Omental fat pad (tissue), 4 donors: ENCODE results near the gene CFAP43. TPM values are rescaled to one million over a fixed set of nuclear protein-coding genes. Genes with fewer than 3 reads are reported as not detected.

Experiments used
- ATAC-seq: fragments of 150-250 bp; one replicate; pipeline ENCODE4 v1.9.1; 2016; ENCODE audit warnings: mild to moderate bottlenecking, moderate library complexity; ENCODE audit not compliant: low FRiP score
- DNase-seq: peaks from one replicate; pipeline ENCODE4 v3.0.0-alpha.2; 2019; ENCODE audit warnings: low spot score
- CTCF ChIP-seq, 3 donors: fragments of 450-650 bp; IDR thresholded peaks; one replicate each; pipeline ENCODE4 v1.5.1; 2016 to 2017; ENCODE audit warnings: antibody characterized with exemption in 3 of 3, mild to moderate bottlenecking in 3 of 3, moderate library complexity in 2 of 3
- total RNA-seq, 4 donors: library from RNA; depleted of rRNA; stranded (reverse); fragments of >200 nt; gene quantifications; one replicate each; pipeline ENCODE4 v1.1.0, GENCODE V29; 2016

Gene CFAP43
- total RNA-seq, 4 donors from 2014 or later = 0.38 to 0.84 (median 0.60) TPM; not detected in 1

GRCh38 chr10:104142081-104142480 lies 90.1 kb downstream of the CFAP43 start:
- DNase-seq (no peak), ATAC-seq (no peak)
- TF ChIP-seq CTCF (IDR thresholded peaks at IDR 0.05) = no peak

- no peak for ATAC-seq
- no peak for DNase-seq
- no peak for TF ChIP-seq CTCF (IDR thresholded peaks at IDR 0.05)
Measured at GRCh38 chr10:104139221-104139620, 92.9 kb downstream of the CFAP43 start.

DNA sequence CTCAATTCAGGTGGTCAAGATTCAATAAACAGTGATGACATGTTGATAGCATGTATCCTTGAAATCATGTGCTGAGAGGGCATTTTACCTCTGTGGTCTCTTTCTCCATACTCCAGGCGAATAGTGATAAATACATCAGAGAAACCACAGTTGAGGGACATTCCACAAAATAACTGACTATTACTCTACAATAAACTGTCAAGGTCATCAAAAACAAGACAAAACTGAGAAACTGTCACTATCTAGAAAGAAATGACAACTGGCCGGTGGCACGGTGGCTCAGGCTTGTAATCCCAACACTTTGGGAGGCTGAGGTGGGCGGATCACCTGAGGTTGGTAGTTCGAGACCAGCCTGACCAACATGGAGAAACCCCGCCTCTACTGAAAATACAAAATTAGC lies 94.0 kb downstream of the CFAP43 start:
- no peak for DNase-seq
- TF ChIP-seq CTCF (IDR thresholded peaks at IDR 0.05) = no peak
- no peak for ATAC-seq

DNA sequence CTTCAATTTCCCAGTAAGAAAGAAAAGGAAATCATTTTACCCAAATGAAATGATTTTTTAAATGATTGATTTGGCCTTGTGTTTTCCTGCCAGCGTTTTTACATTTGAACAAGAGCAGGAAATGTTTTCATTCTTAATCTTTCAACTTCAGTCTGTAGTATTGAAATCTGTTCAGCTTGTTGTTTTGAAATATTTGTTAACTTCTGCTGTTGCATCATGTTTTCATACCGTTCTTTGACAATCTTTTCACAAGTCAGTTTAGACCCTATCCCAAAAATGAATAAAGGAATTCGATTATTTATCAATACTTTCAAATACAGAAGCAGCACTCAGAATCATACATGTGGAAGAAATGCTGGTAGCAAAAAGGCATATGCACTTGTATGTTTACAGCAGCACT lies 102.1 kb downstream of the CFAP43 start:
- no peak for DNase-seq
- TF ChIP-seq CTCF (IDR thresholded peaks at IDR 0.05) = no peak
- ATAC-seq = no peak

DNA sequence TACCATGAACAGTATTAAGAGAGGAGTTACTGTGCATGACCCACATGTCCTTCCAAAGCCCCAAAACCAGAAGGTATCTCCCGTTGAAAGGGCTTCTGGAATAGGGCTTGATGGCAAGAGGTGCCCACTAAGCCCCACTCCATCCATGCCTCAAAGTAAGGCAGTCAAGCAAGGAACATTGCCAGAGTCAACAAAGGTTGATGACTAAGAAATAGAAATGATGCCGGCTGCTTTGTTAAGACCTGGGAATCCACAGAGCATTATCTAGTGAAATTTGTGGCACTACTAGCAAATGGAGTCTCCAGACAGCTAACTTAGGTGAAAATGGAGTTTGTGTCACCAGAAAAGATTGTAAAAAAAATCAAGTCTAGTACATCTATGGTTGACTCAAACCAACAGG lies 104.0 kb downstream of the CFAP43 start:
- no peak for ATAC-seq
- no peak for DNase-seq
- TF ChIP-seq CTCF (IDR thresholded peaks at IDR 0.05) = no peak

DNA sequence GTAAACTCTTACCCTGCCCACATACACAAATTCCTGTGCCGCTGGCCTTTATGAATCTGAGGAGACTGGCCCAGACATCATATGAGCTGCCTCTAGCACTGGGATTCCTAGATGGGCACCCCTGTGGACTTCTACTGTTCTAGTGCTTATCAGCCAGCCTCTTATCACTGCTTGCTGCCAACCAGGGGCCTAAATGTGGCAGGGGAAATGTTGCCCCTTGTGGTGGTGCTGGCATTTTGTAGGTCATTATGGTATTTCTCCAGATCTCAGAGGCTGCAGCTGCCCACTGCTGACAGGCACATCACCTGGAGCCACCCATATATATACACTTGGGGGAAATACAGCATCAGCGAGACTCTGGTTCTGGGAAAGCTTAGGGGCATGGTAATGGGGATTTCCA lies 104.8 kb downstream of the CFAP43 start:
- TF ChIP-seq CTCF (IDR thresholded peaks at IDR 0.05) = no peak
- DNase-seq (no peak), ATAC-seq (no peak)

DNA sequence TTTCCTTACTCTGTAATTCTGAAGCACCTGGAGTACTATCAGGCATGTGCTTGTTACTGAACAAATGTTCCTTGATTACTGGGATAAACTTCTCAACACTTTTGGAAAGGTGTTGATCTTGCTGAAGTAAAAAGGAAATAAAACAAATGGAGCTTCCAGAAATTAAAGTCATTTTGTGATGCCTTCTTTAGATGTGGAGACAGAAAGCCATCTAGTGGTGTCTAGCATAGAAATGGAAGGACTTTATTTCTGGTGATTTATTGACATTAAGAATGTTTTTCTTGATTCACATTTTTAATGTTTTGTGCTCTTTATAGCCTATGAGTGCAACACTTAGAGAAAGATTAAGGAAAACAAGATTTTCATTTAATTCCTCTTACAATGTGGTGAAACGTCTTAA lies 108.8 kb downstream of the CFAP43 start:
- ATAC-seq (no peak), DNase-seq (no peak)
- TF ChIP-seq CTCF (IDR thresholded peaks at IDR 0.05) = no peak
